ENCODE results near the gene PRDM2. TPM values are rescaled to one million over a fixed set of nuclear protein-coding genes. Genes with fewer than 3 reads are reported as not detected.

The PRDM2 gene
- total and polyA plus RNA-seq, 2 donors from 2014 or later, result 8.2 to 42.6 TPM

DNA sequence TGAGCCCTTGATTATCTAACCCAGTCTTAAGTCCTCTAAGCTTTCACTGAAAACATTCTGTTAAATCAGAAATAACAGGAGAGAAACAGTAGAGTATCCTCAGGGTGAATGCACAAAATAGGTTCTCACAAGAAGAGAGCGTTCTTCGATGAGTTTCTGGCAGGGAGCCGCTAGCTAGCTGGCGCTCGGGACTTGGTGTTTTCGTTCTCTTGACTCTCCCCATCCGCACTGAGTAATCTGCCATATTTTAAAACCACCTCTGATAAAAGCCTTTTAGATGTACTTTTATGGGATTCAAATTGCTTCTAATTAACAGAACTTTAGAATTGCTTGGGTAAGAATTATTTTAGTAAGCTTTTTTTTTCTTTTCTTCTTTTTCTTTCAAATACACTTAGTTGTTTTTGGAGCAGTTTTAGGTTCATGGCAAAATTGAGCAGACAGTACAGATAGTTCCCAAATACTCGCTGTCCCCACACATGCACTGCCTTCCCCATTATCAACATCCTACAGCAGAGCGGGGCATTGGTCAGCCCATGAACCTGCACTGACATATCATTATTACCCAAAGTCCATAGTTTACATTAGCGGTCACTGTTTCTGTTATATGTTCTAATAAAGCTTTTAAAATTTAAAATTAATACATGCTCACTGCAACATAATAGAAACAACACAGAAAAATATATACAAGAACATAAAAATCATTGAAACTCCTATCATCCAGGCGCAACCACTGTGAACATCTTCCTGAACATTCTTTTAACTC lies 35.4 kb downstream of the PRDM2 start:
- Histone ChIP-seq H3K9me3 (ENCODE audit: control insufficient read depth in 2 of 3, insufficient read depth in 1 of 3, low read length in 3 of 3) (no peaks in the 10 kb centered on the region), H3K36me3 (ENCODE audit: control insufficient read depth in 2 of 3, insufficient read depth in 3 of 3, low read length in 3 of 3) (no peaks in the 10 kb centered on the region), H3K9ac (ENCODE audit: low read length in 3 of 3) (no peak overlapping the region), H3K4me3 (ENCODE audit: low read length in 3 of 3) (no peak overlapping the region), H3K27ac (ENCODE audit: low read depth in 2 of 2, low read length in 2 of 2) (no peak overlapping the region), H3K4me1 (ENCODE audit: control insufficient read depth in 2 of 3, insufficient read depth in 2 of 3, low read depth in 1 of 3, low read length in 3 of 3) (peaks cover 0 to 2% (median 0%) of the 10 kb centered on the region in 3 donors), H3K27me3 (ENCODE audit: control insufficient read depth, insufficient read depth, low read length) (no peaks in the 10 kb centered on the region)
- FAIRE-seq, result no peak
- DNase-seq, result no peak
- no peak for TF ChIP-seq CTCF (IDR thresholded peaks at IDR 0.05; ENCODE audit: borderline replicate concordance, extremely low read depth, insufficient read depth)
- intact Hi-C loops (cut with DNase I), result no loop called here

DNA sequence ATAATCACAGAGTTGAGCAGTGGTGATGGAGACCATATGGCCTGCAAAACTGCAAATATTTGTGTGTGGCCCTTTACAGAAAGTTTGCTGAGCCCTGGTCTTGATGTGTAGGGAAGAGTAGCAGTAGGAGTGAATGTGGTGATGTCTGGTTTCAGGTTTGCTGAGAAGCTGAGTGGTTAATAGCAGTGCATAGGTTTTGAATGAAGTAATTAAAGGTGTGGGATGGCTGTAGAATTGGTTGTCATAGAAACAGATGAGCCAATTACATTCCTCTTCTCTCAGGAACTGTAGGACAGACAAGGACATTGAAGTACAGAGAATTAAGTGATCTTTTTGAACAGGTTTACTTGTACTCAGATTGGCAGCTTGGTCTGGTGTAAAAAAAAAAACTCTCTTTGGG lies 37.4 kb downstream of the PRDM2 start:
- H3K4me3 ChIP-seq (ENCODE audit: low read length in 3 of 3), result no peak overlapping the region
- no peak overlapping the region for H3K9ac ChIP-seq (ENCODE audit: low read length in 3 of 3)
- H3K4me1 ChIP-seq (ENCODE audit: control insufficient read depth in 2 of 3, insufficient read depth in 2 of 3, low read depth in 1 of 3, low read length in 3 of 3), result no peaks in the 10 kb centered on the region
- intact Hi-C loops (cut with DNase I), result no loop called here
- no peaks in the 10 kb centered on the region for H3K9me3 ChIP-seq (ENCODE audit: control insufficient read depth in 2 of 3, insufficient read depth in 1 of 3, low read length in 3 of 3)
- no peaks in the 10 kb centered on the region for H3K36me3 ChIP-seq (ENCODE audit: control insufficient read depth in 2 of 3, insufficient read depth in 3 of 3, low read length in 3 of 3)
- FAIRE-seq (no peak), DNase-seq (peak in 2 of 5 donors; percentile 49 to 64)
- TF ChIP-seq CTCF (IDR thresholded peaks at IDR 0.05; ENCODE audit: borderline replicate concordance, extremely low read depth, insufficient read depth), result no peak
- H3K27ac ChIP-seq (ENCODE audit: low read depth in 2 of 2, low read length in 2 of 2), result no peak overlapping the region
- no peaks in the 10 kb centered on the region for H3K27me3 ChIP-seq (ENCODE audit: control insufficient read depth, insufficient read depth, low read length)

DNA sequence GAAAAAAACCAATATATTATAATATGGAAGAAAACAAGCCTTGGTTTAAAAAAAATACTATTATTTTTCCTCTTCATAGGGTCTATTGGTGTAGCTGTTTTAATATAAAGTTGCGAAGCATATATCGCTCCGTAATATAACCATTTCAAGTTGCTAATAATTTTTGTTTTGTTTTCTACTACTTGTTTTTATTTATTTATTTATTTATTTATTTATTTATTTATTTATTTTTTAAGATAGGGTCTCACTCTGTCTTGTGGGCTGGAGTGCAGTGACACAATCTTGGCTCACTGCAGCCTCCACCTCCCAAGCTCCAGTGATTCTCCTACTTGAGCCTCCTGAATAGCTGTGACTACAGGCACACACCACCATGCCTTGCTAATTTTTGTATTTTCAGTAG lies 46.4 kb downstream of the PRDM2 start:
- Histone ChIP-seq H3K4me1 (ENCODE audit: control insufficient read depth in 2 of 3, insufficient read depth in 2 of 3, low read depth in 1 of 3, low read length in 3 of 3) (peaks cover 0 to 3% (median 2%) of the 10 kb centered on the region in 3 donors), H3K27ac (ENCODE audit: low read depth in 2 of 2, low read length in 2 of 2) (no peak overlapping the region), H3K9me3 (ENCODE audit: control insufficient read depth in 2 of 3, insufficient read depth in 1 of 3, low read length in 3 of 3) (no peaks in the 10 kb centered on the region), H3K36me3 (ENCODE audit: control insufficient read depth in 2 of 3, insufficient read depth in 3 of 3, low read length in 3 of 3) (no peaks in the 10 kb centered on the region), H3K9ac (ENCODE audit: low read length in 3 of 3) (no peak overlapping the region), H3K4me3 (ENCODE audit: low read length in 3 of 3) (no peak overlapping the region), H3K27me3 (ENCODE audit: control insufficient read depth, insufficient read depth, low read length) (no peaks in the 10 kb centered on the region)
- FAIRE-seq, result no peak
- TF ChIP-seq CTCF (IDR thresholded peaks at IDR 0.05; ENCODE audit: borderline replicate concordance, extremely low read depth, insufficient read depth), result no peak
- intact Hi-C loops (cut with DNase I), result no loop called here
- no peak for DNase-seq
